GM19467 (cell line): ENCODE results near the gene TMEM255B.

Experiments used
- ATAC-seq: cut with Tn5 transposase; IDR thresholded peaks from one replicate; pipeline ENCODE4 v1.9.1; 2021; ENCODE audit warnings: mild to moderate bottlenecking, moderate library complexity; ENCODE audit not compliant: unreplicated experiment

Gene TMEM255B

GRCh38 chr13:113765564-113765910 is 6.5 kb downstream of the TMEM255B start:
- ATAC-seq: no peak

GRCh38 chr13:113766035-113766800 is 7.2 kb downstream of the TMEM255B start:
- no peak for ATAC-seq

- ATAC-seq: no peak
Observed at GRCh38 chr13:113767366-113767765, 8.3 kb downstream of the TMEM255B start.

- no peak for ATAC-seq
Observed at GRCh38 chr13:113768018-113768905, 9.2 kb downstream of the TMEM255B start.

GRCh38 chr13:113769106-113769505 is 10.1 kb downstream of the TMEM255B start:
- ATAC-seq: no peak

GRCh38 chr13:113769881-113770280 is 10.9 kb downstream of the TMEM255B start:
- no peak for ATAC-seq

- ATAC-seq: no peak
Observed at GRCh38 chr13:113770441-113770840, 11.4 kb downstream of the TMEM255B start.

GRCh38 chr13:113770937-113771336 is 11.9 kb downstream of the TMEM255B start:
- ATAC-seq: no peak

GRCh38 chr13:113771709-113772331 is 12.8 kb downstream of the TMEM255B start:
- no peak for ATAC-seq

- ATAC-seq: no peak
Observed at GRCh38 chr13:113774177-113775107, 15.4 kb downstream of the TMEM255B start.

- no peak for ATAC-seq
Observed at GRCh38 chr13:113775451-113776145, 16.6 kb downstream of the TMEM255B start.

- no peak for ATAC-seq
Observed at GRCh38 chr13:113776231-113777125, 17.5 kb downstream of the TMEM255B start.

GRCh38 chr13:113777311-113778260 is 18.6 kb downstream of the TMEM255B start:
- no peak for ATAC-seq

GRCh38 chr13:113781571-113781970 is 22.5 kb downstream of the TMEM255B start:
- no peak for ATAC-seq

GRCh38 chr13:113782472-113782871 is 23.4 kb downstream of the TMEM255B start:
- no peak for ATAC-seq

GRCh38 chr13:113783200-113783881 is 24.3 kb downstream of the TMEM255B start:
- no peak for ATAC-seq

- no peak for ATAC-seq
Observed at GRCh38 chr13:113783966-113784644, 25.1 kb downstream of the TMEM255B start.
